ENCODE measurements around the gene DNAL1.

The DNAL1 gene

DNA sequence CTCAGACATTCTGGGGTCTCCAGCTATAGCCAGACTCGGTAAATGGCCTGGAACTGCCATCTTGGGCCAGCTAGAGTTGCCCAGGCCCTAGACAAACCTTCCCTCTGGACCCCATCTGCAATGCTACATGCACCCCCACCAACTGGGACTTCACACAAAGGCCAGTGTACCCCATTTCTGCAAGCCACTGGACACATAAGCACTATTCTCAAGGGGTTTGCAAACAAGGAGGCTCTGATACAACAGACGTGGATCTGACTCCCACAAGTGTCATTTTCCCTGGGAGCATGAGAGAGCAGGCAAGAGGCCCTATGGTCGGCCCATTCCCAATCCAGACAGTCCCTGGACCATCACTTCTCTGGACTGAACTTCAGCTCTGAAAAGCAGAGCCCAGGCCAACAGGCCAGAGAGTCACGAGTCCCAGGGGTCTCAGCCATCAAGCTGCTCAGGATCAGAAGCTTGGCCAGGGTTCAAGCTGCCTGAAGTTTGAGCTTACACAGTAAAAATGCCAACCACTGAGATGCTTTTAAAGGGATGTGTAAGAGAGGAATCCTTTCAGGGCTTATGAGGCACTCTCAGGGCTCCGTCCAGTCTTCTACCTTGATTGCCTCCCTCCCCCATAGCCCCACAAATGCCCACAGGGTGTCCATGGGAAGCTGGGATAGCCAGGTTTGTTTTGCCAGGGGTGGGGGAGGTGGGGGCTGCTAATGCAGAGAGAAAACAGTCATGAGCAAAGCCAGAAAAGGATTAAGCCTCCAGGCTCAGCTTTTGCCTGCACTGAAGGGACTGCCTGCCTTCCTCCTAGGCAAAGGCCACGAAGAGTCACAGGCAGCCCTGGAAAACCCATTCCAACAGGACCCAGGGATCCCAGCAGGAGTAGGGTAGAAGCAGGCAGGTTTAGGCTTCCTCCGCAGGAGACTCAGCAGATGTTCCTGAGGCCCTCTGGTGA lies 101.1 kb downstream of the DNAL1 start:
- DNase-seq: no peak

- DNase-seq: no peak
Measured at GRCh38 chr14:73746520-73747378, 102.0 kb downstream of the DNAL1 start.

- DNase-seq: no peak
Measured at GRCh38 chr14:73747379-73748211, 102.8 kb downstream of the DNAL1 start.

- DNase-seq: no peak
Measured at GRCh38 chr14:73748858-73749357, 104.1 kb downstream of the DNAL1 start.

- no peak for DNase-seq
Measured at GRCh38 chr14:73749706-73750530, 105.1 kb downstream of the DNAL1 start.

DNA sequence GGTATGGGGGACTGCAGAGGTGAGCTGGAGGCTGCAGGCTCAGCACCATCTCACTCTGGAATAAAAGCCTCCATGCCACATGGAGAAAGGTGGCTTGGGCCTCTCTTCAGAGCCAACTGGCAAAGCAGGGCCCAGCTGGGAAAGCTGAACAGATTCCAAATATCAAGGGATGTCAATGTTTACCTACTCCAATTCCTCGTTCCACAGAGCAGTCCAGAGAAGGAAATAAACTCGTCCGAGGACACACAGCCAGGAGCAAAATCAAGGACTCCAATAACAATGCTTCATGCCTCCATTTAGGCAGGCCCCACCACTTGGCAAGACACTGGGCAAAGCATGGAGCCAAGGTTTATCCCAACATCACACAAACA lies 105.7 kb downstream of the DNAL1 start:
- no peak for DNase-seq

- DNase-seq: no peak
Measured at GRCh38 chr14:73751157-73751691, 106.4 kb downstream of the DNAL1 start.

DNA sequence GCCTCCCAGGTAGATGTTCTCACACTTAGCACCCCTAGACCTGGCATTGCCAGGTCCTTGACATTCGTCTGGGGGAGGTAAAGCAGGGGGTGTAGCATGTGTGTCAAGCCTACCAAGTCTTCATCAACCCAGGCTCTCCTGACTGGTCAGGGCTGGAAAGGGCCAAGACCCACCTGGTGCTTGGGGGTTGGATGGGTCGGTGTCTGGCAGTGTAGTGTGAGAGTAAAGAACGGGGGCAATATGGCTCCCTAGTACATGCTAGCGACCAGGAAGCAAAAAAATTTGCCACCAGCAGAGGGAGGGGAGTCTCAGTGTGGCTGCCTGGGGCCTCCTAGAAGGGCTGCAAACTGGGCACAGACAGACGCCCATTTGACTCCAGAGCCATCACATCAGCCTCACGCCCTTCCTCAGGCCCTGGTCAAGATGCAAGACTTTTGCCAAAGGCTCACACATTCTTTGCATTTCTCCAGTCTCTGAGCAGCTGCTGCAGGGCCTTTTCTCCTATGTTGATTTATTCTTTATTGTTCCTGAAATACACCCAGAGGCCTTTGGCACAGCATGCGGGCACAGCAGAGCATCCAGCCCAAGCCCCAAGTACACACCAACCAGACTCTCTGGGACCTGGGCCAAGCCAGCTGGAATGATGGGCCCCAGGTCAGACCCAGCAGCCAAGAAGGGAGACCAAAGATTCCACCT lies 107.7 kb downstream of the DNAL1 start:
- no peak for DNase-seq

Data from stimulated activated CD4-positive, alpha-beta T cell treated with anti-CD3 and anti-CD28 coated beads, Interleukin-15, amount 100 ng/mL, for 24 hours (primary cell).